Inflammatory macrophage treated with lipopolysaccharide for 1 hour (primary cell): Measurements from ENCODE around the gene MYO18B.

Experiments
- DNase-seq, 2 donors: peaks; one replicate each; pipeline ENCODE4 v3.0.0-alpha.2; 2020 to 2022

The MYO18B gene

DNA sequence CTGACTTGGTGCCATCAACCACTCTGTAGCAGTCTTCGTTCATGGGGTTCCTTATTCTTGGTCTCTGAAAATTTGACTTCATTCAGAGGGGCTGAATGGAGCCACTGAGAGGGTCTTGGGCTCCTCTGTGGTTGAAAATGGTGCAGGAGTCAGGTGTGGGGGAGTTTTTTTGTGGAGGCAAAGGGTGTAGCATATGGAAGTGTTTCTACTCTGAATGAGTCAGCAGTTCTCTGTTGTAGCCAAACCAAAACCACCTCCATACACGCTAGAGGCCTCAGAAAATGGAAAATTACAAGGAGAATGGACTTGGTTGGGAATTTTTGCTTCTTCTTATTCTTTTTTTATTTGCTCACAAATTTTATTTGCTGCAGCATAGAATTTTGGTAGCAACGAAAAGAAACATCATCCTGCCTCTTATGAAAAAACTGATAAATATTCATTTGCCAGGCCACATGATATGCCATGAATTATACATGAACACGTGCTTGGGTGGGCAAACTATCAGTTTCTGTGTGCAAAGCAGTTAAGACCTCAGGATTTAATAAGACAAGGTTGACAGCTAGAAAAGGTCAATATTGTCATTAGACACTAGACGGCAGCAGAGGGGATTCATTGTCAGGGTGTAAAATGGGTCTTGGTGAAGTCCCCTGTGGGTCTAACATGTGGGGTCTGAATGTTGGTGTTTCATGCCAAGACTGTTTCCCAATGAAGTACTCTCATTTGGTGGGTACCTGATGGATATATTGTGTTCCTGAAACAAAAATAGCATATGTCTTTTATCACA is 111.7 kb downstream of the MYO18B start:
- DNase-seq: no peak

DNA sequence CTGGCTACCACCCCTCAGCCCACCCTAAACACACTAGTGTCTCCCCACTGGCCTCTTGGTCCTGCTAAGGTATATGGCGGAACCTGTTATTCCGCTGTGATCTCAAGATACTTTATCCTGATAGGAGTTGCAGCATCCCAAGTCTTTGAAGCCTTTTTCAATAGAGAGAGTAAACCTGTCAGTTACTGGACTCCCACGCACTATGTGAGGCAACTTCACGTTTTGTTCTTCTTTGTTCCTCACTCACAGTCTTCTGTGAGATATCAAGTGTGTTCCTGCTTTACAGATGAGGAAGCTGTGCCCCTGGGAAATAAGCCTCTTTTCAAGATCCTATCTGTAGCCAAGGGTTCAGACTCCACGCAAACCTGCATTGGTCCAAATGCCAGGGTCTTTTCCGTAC is 127.8 kb downstream of the MYO18B start:
- DNase-seq: peak in 1 of 2 donors; percentile 6

GRCh38 chr22:25874327-25874726 is 132.3 kb downstream of the MYO18B start:
- DNase-seq: no peak

- no peak for DNase-seq
Observed at GRCh38 chr22:25875461-25875860, 133.5 kb downstream of the MYO18B start.

- no peak for DNase-seq
Observed at GRCh38 chr22:25876871-25877270, 134.9 kb downstream of the MYO18B start.

GRCh38 chr22:25878933-25879332 is 136.9 kb downstream of the MYO18B start:
- DNase-seq: no peak

DNA sequence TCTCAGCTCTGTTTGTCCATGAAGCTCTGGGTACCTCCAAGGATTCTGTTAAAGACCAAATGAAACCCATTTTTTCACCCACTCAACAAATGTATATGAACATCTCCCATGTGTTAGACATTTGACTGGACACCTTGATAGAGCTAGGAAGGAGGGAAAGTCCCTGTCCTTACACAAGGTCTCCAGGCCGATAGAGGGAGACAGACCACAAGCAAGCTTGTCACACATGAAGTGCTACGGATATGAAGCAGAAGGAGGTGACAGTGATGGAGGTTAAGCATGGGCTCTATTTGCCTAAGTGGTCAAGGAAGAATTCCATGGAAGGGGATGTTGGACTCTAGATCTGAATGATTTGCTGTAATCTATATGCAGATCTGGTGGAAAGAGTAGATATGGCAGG is 138.5 kb downstream of the MYO18B start:
- no peak for DNase-seq

GRCh38 chr22:25881210-25881755 is 139.3 kb downstream of the MYO18B start:
- no peak for DNase-seq

DNA sequence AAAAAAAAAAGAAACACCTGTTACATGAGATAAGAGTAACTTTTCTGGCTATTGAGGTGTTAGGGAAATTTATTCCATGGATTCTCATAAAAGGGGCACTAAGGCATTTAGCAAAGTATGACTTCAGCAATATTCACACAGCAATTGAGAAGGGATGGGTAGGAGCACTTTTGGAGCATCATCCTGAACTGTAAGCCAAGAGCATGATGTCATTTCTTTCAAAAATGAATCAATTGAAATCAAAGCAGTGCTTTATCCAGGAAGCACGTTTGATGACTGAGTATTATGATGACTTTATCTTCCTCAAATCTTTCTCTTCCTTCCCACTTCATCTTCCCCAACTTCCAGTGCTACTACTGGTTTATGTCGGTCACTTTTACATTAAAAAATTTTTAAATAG is 140.4 kb downstream of the MYO18B start:
- no peak for DNase-seq

GRCh38 chr22:25883482-25884033 is 141.6 kb downstream of the MYO18B start:
- no peak for DNase-seq

DNA sequence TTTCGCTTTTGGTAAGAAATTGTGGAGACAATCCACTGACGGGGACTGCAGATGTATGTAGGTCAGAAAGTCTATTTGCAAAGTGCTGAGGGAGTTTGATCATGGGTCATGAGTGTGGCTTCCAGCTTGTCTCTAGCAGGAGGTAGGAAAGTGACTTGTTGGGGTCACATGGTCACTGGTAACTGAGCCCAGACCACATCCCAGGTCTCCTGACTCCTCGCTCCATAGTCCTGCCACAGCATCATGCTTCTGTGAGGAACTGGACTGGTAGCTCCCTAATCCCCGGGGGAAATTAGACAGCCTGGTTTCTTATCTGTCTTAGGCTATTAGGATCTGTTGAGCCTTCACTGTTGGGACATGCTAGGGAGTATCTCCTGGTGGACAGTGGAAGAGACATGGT is 142.1 kb downstream of the MYO18B start:
- no peak for DNase-seq

- no peak for DNase-seq
Observed at GRCh38 chr22:25888399-25889054, 146.5 kb downstream of the MYO18B start.

DNA sequence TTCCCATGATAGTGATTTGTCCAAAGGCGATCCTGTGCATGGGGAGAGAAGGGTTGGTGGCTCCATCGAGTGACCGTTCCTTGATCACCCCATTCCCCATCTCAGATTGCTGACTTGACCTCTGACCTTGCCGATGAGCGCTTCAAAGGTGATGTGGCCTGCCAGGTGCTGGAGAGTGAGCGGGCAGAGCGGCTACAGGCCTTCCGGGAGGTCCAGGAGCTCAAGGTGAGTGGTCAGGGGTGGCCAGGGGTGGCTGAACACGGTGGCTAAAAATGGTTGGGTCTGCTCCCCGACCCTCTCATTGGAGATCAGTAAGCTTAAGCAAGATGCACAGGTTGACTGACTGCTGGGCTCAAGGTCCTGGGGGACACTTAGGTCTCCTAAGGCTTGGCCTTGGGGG is 148.7 kb downstream of the MYO18B start:
- no peak for DNase-seq

GRCh38 chr22:25892678-25893077 is 150.7 kb downstream of the MYO18B start:
- no peak for DNase-seq

DNA sequence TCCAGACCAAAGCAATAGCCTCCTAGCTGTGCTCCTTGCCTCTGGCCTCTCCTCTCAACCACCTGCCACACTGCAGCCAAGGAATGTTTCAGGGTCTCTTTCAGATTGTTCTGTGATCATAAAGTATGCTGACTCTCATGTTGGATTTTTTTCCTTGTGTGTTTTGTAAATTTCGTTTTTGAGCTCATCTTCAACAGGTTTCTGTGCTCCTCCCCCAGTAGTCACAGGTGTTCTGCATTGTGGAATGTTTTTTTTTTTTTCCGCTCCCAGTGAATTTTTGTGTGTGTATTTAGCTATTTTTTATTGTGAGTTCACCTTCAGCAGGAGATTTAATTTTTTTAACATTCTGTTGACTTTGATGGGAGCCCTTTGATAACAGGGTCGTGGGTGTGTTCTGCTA is 153.7 kb downstream of the MYO18B start:
- no peak for DNase-seq

DNA sequence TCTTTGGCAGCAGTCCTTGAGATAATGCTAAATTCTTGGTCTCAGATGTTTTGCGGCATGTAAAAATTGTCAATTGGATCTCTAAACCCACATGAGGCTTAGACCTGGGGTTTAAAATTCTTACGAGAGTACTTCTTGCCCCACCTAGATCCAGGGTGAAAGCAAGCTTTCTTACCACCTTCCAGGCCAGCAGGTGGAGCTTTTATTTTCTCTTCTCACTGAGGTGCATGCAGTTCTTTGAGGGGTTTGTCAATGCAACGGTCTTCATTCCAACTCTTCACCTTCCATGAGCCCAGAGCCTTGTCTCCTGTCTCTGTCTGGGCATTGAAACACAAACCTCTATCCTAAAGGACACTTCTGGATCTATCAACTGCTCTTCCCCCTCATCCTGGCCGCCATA is 154.1 kb downstream of the MYO18B start:
- DNase-seq: no peak

- no peak for DNase-seq
Observed at GRCh38 chr22:25896592-25896991, 154.6 kb downstream of the MYO18B start.

DNA sequence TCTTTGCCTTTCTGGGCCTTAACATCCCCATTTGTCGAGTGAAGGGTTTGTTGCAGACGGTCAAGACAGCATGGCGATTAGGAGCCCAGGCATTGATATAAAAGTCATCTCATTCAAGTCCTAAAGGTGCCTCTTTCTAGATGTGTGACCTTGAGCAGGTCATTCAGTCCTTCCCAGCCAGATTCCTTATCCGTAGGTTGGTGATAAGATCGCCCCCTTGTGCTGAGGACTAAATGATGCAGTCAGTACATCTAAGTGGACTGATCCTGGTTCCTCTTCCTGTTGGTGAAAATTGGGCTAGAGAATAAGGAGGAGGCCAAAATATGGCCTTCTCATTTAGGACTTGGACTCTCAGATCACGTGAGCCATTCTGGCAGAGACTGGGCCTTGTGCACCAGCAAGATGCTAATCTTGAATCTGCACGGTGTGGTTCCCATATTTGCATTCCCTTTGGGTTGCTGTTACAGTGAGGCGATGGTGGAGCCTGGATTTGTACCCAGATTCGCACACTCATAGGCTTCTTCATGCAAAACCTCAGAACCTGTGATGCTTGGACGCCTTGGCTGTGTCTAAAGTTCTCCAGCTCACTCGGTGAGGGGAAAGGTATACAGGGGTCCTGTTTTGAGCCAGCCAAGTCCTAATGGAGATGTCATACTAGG is 156.8 kb downstream of the MYO18B start:
- DNase-seq: peak in 1 of 2 donors; percentile 25

- no peak for DNase-seq
Observed at GRCh38 chr22:25899566-25899965, 157.6 kb downstream of the MYO18B start.

- DNase-seq: no peak
Observed at GRCh38 chr22:25900390-25900789, 158.4 kb downstream of the MYO18B start.

GRCh38 chr22:25900880-25901279 is 158.9 kb downstream of the MYO18B start:
- no peak for DNase-seq

DNA sequence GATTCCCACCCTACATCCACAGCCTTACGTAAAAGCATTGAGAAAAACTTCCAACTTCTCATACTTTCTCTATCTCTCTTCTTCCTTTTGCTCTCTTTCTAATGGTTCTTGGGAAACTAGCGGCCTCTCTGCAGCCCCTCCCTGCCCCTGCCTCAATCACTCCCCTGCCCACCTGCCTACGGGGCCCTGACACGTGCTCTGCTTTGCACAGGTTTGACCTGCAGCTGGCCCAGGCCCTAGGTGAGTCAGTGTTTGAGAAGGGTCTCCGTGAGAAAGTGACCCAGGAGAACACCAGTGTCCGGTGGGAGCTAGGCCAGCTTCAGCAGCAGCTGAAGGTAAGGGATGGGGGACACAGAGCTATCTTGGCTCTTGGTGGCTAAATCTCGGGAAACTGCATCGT is 160.4 kb downstream of the MYO18B start:
- DNase-seq: no peak

- no peak for DNase-seq
Observed at GRCh38 chr22:25903294-25903693, 161.3 kb downstream of the MYO18B start.
